PFSK-1 (cell line): ENCODE data around the gene LRPAP1.

Experiments
- FOXP2 ChIP-seq: optimal IDR thresholded peaks from 2 replicates; pipeline ENCODE3; 2011; ENCODE audit warnings: borderline replicate concordance, control low read depth, inconsistent platforms; ENCODE audit not compliant: insufficient read depth; ENCODE audit errors: extremely low read length, extremely low read depth
- POLR2AphosphoS5 ChIP-seq: IDR thresholded peaks from 2 replicates; pipeline ENCODE4 v1.6.1; 2012; ENCODE audit warnings: low read depth, mild to moderate bottlenecking, control low read depth, low read length, moderate library complexity
- REST ChIP-seq, 2 experiments: IDR thresholded peaks; 2 replicates each; pipeline versions ENCODE4 v1.6.1 to v1.8.0; 2011 to 2012; ENCODE audit warnings: low read depth in 2 of 2, low read length in 2 of 2, control low read depth in 1 of 2, inconsistent platforms in 1 of 2, mild to moderate bottlenecking in 1 of 2, moderate library complexity in 1 of 2; ENCODE audit not compliant: insufficient read depth in 1 of 2
- SIN3A ChIP-seq: IDR thresholded peaks from 2 replicates; pipeline ENCODE4 v1.6.1; 2012; ENCODE audit warnings: mild to moderate bottlenecking, low read length, moderate library complexity, borderline replicate concordance; ENCODE audit not compliant: insufficient read depth
- TAF1 ChIP-seq: IDR thresholded peaks from 2 replicates; pipeline ENCODE4 v1.6.1; 2012; ENCODE audit warnings: low read length, control low read depth, borderline replicate concordance; ENCODE audit not compliant: insufficient read depth

LRPAP1 gene

GRCh38 chr4:3520276-3520675 is 11.9 kb downstream of the LRPAP1 start:
- TF ChIP-seq POLR2AphosphoS5 = no peak
- no peak for TF ChIP-seq FOXP2
- TF ChIP-seq TAF1 = no peak
- TF ChIP-seq REST (IDR thresholded peaks at IDR 0.05; ENCODE audit: insufficient read depth in 1 of 2, low read depth in 2 of 2, low read length in 2 of 2) = no peak
- no peak for TF ChIP-seq SIN3A

- no peak for TF ChIP-seq TAF1
- no peak for TF ChIP-seq SIN3A
- TF ChIP-seq FOXP2 = no peak
- TF ChIP-seq POLR2AphosphoS5 = no peak
- TF ChIP-seq REST (IDR thresholded peaks at IDR 0.05; ENCODE audit: insufficient read depth in 1 of 2, low read depth in 2 of 2, low read length in 2 of 2) = no peak
Observed at GRCh38 chr4:3519468-3520264, 12.6 kb downstream of the LRPAP1 start.

- TF ChIP-seq POLR2AphosphoS5 (no peak), SIN3A (no peak), FOXP2 (no peak), TAF1 (no peak), REST (IDR thresholded peaks at IDR 0.05; ENCODE audit: insufficient read depth in 1 of 2, low read depth in 2 of 2, low read length in 2 of 2) (no peak)
Observed at GRCh38 chr4:3518941-3519340, 13.3 kb downstream of the LRPAP1 start.

GRCh38 chr4:3518511-3518880 is 13.7 kb downstream of the LRPAP1 start:
- TF ChIP-seq TAF1 = no peak
- TF ChIP-seq FOXP2 = no peak
- no peak for TF ChIP-seq SIN3A
- no peak for TF ChIP-seq REST (IDR thresholded peaks at IDR 0.05; ENCODE audit: insufficient read depth in 1 of 2, low read depth in 2 of 2, low read length in 2 of 2)
- TF ChIP-seq POLR2AphosphoS5 = no peak
